ENCODE results near the gene FZD4. TPM values are rescaled to one million over a fixed set of nuclear protein-coding genes. Genes with fewer than 3 reads are reported as not detected.
A peak's percentile ranks its signal among the peaks of the same experiment; 100 is the strongest.
"Not testable (repeated sequence)": the region's sequence is repeated elsewhere in the genome, so short reads cannot be mapped to it uniquely, and the experiment has no call there.

The FZD4 gene
- total RNA-seq, 8 experiments from 2014 or later: 1.1 to 8.8 (median 2.6) TPM

- in situ Hi-C loops (cut with MboI; ENCODE audit: low pct_unique_long_range_greater_than_20kb in 2 of 9, low sequenced_read_pairs in 9 of 9, unreplicated experiment in 9 of 9): loop anchor here in 4 of 9 experiments (25.0 kb wide), 2 partner anchors 356 to 481 kb away; no protein-coding TSS in a partner anchor
- ATAC-seq (replicated peaks in 6 of 8): peak in 2 of 8 experiments; percentile 54 to 64
- H3K27ac ChIP-seq: no peak overlapping the region
- H3K4me3 ChIP-seq: no peak overlapping the region
- 24 to 100% (median 62%) methylated on average over 2 to 8 of the region's 8 CpGs for WGBS, 10 experiments
- H3K4me1 ChIP-seq (replicated peaks in 1 of 2): peaks cover 0 to 8% of the 10 kb centered on the region in 2 donors
Measured at GRCh38 chr11:86931548-86932258, 23.5 kb downstream of the FZD4 start.

DNA sequence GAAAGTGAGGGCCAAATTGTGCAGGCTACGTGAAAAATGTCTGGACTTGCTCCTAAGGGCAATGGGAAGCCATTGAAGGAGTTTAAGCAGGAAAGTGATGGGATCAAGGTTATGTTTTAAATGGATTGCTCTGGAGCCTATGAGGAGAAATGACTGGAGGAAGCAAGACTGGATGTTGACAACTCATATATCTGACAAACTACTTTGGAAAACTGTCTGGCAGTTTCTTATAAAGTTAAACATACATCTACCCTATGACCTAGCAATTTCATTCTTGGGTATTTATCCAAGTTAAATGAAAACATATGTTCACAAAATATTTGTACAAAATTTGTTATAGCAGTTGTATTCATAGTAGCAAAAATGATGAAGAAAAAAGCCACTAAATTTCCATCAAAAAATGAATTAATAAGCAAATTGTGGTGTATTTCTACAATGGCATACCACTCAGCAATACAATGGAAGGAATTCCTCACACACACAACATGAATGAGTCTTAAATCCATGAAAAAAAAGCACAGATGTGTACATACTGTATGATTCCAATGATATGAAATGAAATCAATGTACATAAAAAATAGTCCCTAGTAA, 24.1 kb downstream of the FZD4 start:
- Histone ChIP-seq H3K27ac (no peak overlapping the region), H3K4me3 (no peak overlapping the region), H3K4me1 (replicated peaks in 1 of 2) (peaks cover 0 to 8% of the 10 kb centered on the region in 2 donors)
- in situ Hi-C loops (cut with MboI; ENCODE audit: low pct_unique_long_range_greater_than_20kb in 2 of 9, low sequenced_read_pairs in 9 of 9, unreplicated experiment in 9 of 9): loop anchor here in 4 of 9 experiments (25.0 kb wide), 2 partner anchors 356 to 481 kb away; no protein-coding TSS in a partner anchor
- WGBS, 10 experiments: 63 to 100% (median 83%) methylated on average over 1 of the region's 1 CpG; no CpG with 5 or more reads in 5 of the 10 experiments
- no peak for ATAC-seq (replicated peaks in 6 of 8)

GRCh38 chr11:86926975-86927374, 28.2 kb downstream of the FZD4 start:
- WGBS, 10 experiments: 42 to 100% (median 87%) methylated on average over 1 to 3 of the region's 3 CpGs; no CpG with 5 or more reads in 2 of the 10 experiments
- Histone ChIP-seq H3K4me1 (replicated peaks in 1 of 2) (peaks cover 0 to 6% of the 10 kb centered on the region in 2 donors), H3K27ac (no peak overlapping the region), H3K4me3 (no peak overlapping the region)
- in situ Hi-C loops (cut with MboI; ENCODE audit: low pct_unique_long_range_greater_than_20kb in 2 of 9, low sequenced_read_pairs in 9 of 9, unreplicated experiment in 9 of 9): loop anchor here in 5 of 9 experiments (10.0 to 25.0 kb wide), 3 partner anchors 52 to 485 kb away; no protein-coding TSS in a partner anchor
- no peak for ATAC-seq (replicated peaks in 6 of 8)

DNA sequence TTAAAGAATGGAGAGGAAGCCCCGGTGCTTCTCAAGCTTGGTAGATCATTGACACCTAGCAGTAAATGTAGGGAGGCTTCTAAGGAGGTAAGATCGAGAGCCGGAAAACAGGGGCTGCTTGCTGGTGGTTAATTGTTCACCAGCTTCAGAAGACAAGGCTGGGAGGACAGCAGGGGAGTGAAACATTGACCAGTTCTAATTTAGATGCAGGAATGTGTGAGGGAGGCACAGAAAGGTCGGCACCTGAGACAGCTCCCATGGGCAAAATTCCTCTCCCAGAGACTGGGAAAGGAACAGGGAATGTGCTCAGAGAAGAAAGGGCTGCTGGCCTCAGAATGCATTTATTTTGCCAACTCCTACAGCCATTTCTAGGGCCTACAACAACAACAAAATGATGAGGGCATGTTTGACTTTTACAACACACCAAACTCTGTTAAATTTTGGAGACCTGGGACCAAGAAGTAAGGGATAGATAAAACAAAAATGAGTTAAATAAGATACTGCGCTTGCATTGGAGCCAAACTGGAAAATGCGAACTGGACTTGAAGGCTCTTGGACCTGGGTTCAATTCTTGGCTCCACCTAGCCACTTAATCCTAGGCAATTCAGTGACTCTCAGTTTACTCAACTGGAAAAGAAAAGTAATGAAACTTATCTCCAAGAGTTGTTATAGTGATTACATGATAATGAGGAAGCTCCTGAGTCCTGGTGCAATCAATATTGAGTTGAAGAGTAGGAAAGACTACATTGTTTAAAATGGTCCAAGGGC, 31.0 kb downstream of the FZD4 start:
- H3K4me3 ChIP-seq: no peak overlapping the region
- in situ Hi-C loops (cut with MboI; ENCODE audit: low pct_unique_long_range_greater_than_20kb in 2 of 9, low sequenced_read_pairs in 9 of 9, unreplicated experiment in 9 of 9): loop anchor here in 1 of 9 experiments (10.0 kb wide), 1 partner anchor 49 kb away; no protein-coding TSS in a partner anchor
- ATAC-seq (replicated peaks in 6 of 8): peak in 1 of 8 experiments; percentile 39
- H3K4me1 ChIP-seq (replicated peaks in 1 of 2): peaks cover 0 to 6% of the 10 kb centered on the region in 2 donors
- 17 to 86% (median 58%) methylated on average over 1 to 6 of the region's 6 CpGs for WGBS, 10 experiments
- no peak overlapping the region for H3K27ac ChIP-seq

DNA sequence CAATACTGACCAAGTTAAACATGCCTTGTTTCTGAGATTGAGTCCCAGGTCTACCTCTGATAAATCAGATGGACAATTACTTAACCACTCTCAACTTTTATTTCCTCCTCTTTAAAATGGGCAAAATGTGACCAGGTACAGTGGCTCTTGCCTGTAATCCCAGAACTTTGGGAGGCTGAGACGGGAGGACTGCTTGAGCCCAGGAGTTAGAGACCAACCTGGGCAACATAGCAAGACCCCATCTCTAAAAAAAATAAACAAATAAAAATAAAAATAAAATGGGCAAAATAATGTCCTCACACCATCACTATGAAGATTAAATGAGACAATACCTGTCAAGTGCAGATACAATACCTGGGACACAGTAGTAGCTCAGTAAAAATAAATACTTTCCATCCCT, 33.0 kb downstream of the FZD4 start:
- H3K27ac ChIP-seq: no peak overlapping the region
- 83 to 100% (median 90%) methylated on average over 1 of the region's 1 CpG; no CpG with 5 or more reads in 7 of the 10 experiments for WGBS, 10 experiments
- in situ Hi-C loops (cut with MboI; ENCODE audit: low pct_unique_long_range_greater_than_20kb in 2 of 9, low sequenced_read_pairs in 9 of 9, unreplicated experiment in 9 of 9): loop anchor here in 1 of 9 experiments (10.0 kb wide), 1 partner anchor 47 kb away; no protein-coding TSS in a partner anchor
- peaks cover 0 to 12% of the 10 kb centered on the region in 2 donors for H3K4me1 ChIP-seq (replicated peaks in 1 of 2)
- ATAC-seq (replicated peaks in 6 of 8): no peak
- no peak overlapping the region for H3K4me3 ChIP-seq

DNA sequence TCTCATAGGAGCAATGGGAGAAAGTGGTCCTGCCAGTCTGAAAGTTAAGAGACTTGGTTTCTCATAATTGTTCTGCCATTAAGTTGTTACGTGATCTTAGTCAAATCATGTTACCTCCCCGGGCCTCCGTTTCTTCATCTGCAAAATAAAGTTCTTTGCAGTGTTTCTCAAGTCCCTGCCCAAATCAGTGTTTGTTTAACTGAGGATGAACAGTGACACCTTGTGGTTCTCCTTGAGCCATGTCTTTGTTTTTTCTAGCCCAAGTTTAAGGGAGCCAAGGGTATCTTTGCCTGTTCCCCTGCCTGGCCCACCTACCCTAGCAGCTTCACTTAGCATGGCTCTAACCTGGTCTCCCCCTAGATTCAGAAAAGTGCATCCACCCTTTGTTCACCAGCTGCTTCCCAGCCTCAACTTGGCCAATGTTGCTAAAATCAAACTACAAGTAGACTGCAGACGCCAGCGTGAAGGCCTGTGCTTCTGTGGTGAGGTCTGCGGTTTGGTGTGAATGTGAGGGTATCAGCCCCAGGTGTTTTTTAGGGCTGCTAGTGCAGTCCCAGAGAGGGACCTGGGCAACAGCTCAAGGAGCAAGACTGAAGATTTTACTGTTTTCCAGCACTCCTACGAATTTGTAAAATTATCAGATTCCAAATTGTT, 35.5 kb downstream of the FZD4 start:
- Histone ChIP-seq H3K27ac (no peak overlapping the region), H3K4me1 (replicated peaks in 1 of 2) (peaks cover 5 to 6% of the 10 kb centered on the region in 2 donors), H3K4me3 (no peak overlapping the region)
- ATAC-seq (replicated peaks in 6 of 8): peak in 4 of 8 experiments; percentile 43 to 85 (median 54)
- WGBS, 10 experiments: 7 to 100% (median 67%) methylated on average over 1 to 7 of the region's 7 CpGs; no CpG with 5 or more reads in 1 of the 10 experiments
- in situ Hi-C loops (cut with MboI; ENCODE audit: low pct_unique_long_range_greater_than_20kb in 2 of 9, low sequenced_read_pairs in 9 of 9, unreplicated experiment in 9 of 9): loop anchor here in 1 of 9 experiments (10.0 kb wide), 1 partner anchor 45 kb away; no protein-coding TSS in a partner anchor

DNA sequence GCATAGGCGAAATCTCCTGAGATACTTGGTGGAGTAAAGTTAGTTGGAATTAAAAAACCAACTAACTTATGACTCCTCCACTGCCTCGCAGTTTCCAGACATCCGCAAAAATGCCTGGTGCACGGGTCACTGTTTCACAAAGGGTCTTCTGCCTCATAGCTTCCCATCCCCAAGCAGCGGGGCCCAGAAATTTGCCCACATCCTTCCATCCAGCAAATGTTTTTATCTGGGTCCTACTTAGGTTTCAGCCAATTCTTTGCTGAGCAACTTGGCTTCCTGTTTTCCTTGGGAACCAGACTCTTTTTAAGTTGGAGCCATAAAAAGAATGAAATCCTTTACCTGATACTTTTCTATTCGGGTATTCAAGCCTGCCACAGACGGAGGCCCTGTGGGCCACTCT, 36.2 kb downstream of the FZD4 start:
- WGBS, 10 experiments: 76 to 100% (median 86%) methylated on average over 1 to 7 of the region's 7 CpGs; no CpG with 5 or more reads in 2 of the 10 experiments
- in situ Hi-C loops (cut with MboI; ENCODE audit: low pct_unique_long_range_greater_than_20kb in 2 of 9, low sequenced_read_pairs in 9 of 9, unreplicated experiment in 9 of 9): no loop called here
- no peak overlapping the region for H3K27ac ChIP-seq
- peaks cover 5 to 6% of the 10 kb centered on the region in 2 donors for H3K4me1 ChIP-seq (replicated peaks in 1 of 2)
- H3K4me3 ChIP-seq: no peak overlapping the region
- no peak for ATAC-seq (replicated peaks in 6 of 8)

DNA sequence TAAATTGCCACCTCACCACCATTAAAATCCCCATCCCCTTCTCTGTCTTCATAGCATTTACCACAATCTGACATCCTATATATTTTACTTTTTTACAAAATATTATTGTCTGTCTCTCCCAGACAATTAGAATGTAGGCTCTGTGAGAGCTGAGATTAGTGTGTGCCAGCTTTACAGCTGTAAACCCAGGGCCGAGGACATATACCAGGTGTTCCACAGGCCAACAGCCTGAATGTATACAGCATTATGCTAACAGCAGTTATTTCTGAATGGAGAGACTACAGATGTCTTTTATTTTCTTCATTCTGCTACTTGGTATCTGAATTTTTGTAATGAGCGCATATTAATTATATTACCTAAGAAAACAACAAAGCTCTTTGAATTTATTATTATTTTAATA, 36.7 kb downstream of the FZD4 start:
- H3K27ac ChIP-seq: no peak overlapping the region
- H3K4me3 ChIP-seq: no peak overlapping the region
- in situ Hi-C loops (cut with MboI; ENCODE audit: low pct_unique_long_range_greater_than_20kb in 2 of 9, low sequenced_read_pairs in 9 of 9, unreplicated experiment in 9 of 9): no loop called here
- H3K4me1 ChIP-seq (replicated peaks in 1 of 2): peaks cover 5 to 6% of the 10 kb centered on the region in 2 donors
- WGBS, 10 experiments: 50 to 100% (median 82%) methylated on average over 1 to 2 of the region's 2 CpGs; no CpG with 5 or more reads in 4 of the 10 experiments
- no peak for ATAC-seq (replicated peaks in 6 of 8)

- peaks cover 5 to 6% of the 10 kb centered on the region in 2 donors for H3K4me1 ChIP-seq (replicated peaks in 1 of 2)
- in situ Hi-C loops (cut with MboI; ENCODE audit: low pct_unique_long_range_greater_than_20kb in 2 of 9, low sequenced_read_pairs in 9 of 9, unreplicated experiment in 9 of 9): no loop called here
- WGBS, 10 experiments: 80 to 100% (median 94%) methylated on average over 1 to 2 of the region's 2 CpGs; no CpG with 5 or more reads in 2 of the 10 experiments
- H3K27ac ChIP-seq: no peak overlapping the region
- H3K4me3 ChIP-seq: no peak overlapping the region
- peak in 1 of 8 experiments; percentile 64 for ATAC-seq (replicated peaks in 6 of 8)
Measured at GRCh38 chr11:86917589-86917988, 37.6 kb downstream of the FZD4 start.

GRCh38 chr11:86916330-86916729, 38.9 kb downstream of the FZD4 start:
- ATAC-seq (replicated peaks in 6 of 8): peak in 6 of 8 experiments; percentile 14 to 89 (median 60)
- Histone ChIP-seq H3K4me3 (no peak overlapping the region), H3K4me1 (replicated peaks in 1 of 2) (peaks cover 5 to 6% of the 10 kb centered on the region in 2 donors), H3K27ac (no peak overlapping the region)
- in situ Hi-C loops (cut with MboI; ENCODE audit: low pct_unique_long_range_greater_than_20kb in 2 of 9, low sequenced_read_pairs in 9 of 9, unreplicated experiment in 9 of 9): no loop called here
- WGBS, 10 experiments: 0% methylated on average over 1 of the region's 1 CpG; no CpG with 5 or more reads in 9 of the 10 experiments

DNA sequence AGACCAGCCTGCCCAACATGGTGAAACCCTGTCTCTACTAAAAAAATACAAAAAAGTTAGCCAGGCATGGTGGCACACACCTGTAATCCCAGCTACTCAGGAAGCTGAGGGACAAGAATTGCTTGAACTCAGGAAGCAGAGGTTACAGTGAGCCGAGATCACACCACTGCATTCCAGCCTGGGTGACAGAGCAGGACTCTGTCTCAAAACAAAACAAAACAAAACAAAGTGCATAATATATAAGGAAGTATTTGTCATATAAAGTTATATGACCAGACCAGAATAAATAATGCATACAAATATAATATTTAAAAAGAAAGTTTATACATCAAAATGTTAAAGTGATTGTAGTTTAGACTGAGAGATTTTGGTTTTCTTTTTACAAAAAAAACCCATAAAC, 39.3 kb downstream of the FZD4 start:
- WGBS, 10 experiments: 0 to 60% (median 32%) methylated on average over 1 of the region's 1 CpG; no CpG with 5 or more reads in 6 of the 10 experiments
- peak in 1 of 8 experiments; percentile 33 for ATAC-seq (replicated peaks in 6 of 8)
- in situ Hi-C loops (cut with MboI; ENCODE audit: low pct_unique_long_range_greater_than_20kb in 2 of 9, low sequenced_read_pairs in 9 of 9, unreplicated experiment in 9 of 9); H3K4me3 ChIP-seq; H3K27ac ChIP-seq; H3K4me1 ChIP-seq (replicated peaks in 1 of 2): not testable (repeated sequence)

DNA sequence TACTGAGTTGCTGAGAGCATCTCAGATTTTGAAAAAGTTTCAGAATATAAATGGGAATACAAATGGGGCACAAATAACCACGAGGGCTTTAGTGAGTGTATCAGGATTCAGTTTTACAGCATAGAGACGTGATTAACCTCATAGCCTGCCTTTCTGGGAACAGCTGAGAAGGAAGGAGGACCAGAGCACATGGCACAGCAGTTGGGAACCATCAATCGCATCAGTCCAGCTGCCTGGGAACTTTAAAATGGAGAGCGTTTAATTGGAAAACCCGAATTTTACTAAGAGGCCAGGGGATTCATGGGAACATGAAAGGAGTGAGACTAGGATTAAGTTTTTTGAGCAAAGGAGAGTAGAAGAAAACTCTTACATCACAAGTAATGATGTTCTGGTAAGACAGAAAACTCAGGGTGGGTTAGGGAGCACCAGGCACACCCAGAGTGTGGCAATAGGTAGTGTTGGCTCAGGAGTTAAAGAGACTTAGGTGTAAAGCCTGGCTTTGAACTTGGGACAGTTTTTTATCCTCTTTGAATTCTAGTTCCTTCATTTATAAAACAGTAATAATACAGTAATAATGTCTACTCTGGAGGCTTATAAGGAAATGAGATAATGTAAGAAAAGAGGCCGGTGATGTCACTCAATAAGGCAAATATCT, 40.2 kb downstream of the FZD4 start:
- Histone ChIP-seq H3K4me3 (no peak overlapping the region), H3K27ac (no peak overlapping the region), H3K4me1 (replicated peaks in 1 of 2) (peaks cover 5 to 6% of the 10 kb centered on the region in 2 donors)
- in situ Hi-C loops (cut with MboI; ENCODE audit: low pct_unique_long_range_greater_than_20kb in 2 of 9, low sequenced_read_pairs in 9 of 9, unreplicated experiment in 9 of 9): no loop called here
- no peak for ATAC-seq (replicated peaks in 6 of 8)
- 50 to 88% (median 73%) methylated on average over 1 to 6 of the region's 6 CpGs for WGBS, 10 experiments

All from motor neuron (in vitro differentiated cells).